ENCODE measurements around the gene ACAA1.
"Not testable (repeated sequence)": the region's sequence is repeated elsewhere in the genome, so short reads cannot be mapped to it uniquely, and the experiment has no call there.

Gene ACAA1

DNA sequence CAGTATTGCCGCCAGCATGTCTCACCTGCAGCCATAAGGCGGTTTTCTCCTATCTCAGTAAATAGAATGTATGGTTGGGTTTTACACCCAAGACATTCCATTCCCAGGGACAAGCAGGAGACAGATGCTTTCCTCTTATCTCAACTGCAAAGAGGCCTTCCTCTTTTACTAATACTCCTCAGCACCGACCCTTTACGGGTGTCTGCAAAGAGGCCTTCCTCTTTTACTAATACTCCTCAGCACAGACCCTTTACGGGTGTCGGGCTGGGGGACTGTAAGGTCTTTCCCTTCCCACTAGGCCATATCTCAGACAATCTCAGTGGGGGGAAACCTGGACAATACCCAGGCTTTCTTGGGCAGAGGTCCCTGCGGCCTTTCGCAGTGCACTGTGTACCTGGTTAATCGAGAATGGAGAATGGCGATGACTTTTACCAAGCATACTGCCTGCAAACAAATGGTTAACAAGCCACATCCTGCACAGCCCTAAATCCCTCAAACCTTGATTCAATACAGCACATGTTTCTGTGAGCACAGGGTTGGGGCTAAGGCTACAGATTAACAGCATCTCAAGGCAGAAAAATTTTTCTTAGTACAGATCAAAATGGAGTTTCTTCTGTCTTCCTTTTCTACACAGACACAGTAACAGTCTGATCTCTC, 1.2 kb downstream of the ACAA1 start:
- DNase-seq, result not testable (repeated sequence)

DNA sequence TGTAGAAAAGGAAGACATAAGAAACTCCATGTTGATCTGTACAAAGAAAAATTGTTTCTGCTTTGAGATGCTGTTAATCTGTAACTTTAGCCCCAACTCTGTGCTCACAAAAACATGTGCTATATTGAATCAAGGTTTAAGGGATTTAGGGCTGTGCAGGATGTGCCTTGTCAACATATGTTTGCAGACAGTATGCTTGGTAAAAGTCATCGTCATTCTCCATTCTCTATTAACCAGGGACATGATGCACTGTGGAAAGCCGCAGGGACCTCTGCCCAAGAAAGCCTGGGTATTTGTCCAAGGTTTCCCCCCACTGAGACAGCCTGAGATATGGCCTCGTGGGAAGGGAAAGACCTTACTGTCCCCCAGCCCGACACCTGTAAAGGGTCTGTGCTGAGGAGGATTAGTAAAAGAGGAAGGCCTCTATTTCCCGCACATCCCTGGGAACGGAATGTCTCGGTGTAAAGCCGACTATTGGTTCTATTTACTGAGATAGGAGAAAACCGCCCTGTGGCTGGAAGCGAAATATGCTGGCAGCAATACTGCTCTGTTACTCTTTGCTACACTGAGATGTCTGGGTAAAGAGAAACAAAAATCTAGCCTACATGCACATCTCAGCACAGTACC, 2.3 kb downstream of the ACAA1 start:
- DNase-seq, result not testable (repeated sequence)

DNA sequence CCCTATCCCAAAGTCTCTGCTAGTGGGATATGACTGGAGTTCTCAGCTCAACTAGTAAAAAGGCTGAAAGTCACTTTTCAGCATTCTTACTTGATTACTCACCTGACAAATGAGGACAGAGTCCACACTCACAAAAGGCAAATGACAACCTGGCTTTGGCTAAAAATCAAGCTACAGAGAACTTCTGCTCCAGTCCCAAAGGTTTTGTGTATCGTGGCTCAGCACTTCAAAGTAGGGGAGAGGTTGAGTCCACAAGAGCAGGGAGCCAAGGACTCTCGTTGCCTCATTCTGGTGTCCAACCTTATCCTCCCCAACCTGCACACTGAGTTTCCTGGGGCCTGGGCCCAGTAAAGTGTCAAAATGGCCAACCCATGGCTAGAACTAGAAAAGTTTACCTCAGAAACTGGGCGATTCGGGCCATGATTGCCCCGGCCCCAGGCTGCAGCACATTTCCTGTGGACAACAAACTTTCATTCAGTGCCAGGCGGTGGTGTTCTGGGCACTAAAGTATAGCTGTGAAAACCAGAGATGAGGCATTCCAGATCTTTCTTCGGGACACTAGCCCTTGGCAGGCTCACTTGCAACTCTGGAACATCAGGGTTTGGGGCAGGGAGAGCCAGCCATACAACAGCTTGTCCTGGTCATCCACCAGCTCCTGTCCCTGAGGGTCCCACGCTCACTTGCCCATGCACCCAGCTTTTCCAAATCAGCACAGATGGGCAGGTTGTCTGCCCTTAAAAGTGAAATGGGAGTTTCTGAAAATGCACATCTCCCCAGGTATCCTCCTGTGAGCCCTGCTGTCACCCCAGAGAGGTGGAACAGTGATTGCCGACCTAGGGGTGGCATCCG, 3.1 kb downstream of the ACAA1 start:
- DNase-seq, result no peak

GRCh38 chr3:38133209-38133556, 3.7 kb downstream of the ACAA1 start:
- DNase-seq, result no peak

- peak in 1 of 58 donors; percentile 18 for DNase-seq
Observed at GRCh38 chr3:38131621-38132369, 5.1 kb downstream of the ACAA1 start.

DNA sequence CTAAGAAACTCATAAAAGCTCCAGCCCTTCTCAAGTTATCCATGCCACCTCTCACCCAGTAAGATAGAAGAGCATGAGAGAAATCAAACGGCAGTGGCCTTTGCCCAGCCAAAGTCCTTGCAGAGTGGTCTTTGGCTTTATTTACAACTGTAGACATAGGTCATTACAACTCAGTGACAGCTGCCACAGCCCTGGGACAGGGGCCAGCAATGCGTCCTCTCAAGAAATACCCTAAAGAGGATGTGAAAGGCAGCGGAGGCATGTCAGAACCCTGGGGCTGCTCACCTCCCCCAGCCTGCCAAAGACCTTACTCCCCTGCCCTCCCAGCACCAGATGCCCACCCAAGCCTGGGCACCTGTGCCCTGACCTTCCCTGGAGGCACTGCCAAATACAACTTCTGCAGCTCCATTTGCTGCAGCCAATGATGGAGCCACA, 6.3 kb downstream of the ACAA1 start:
- DNase-seq, result no peak

- no peak for DNase-seq
Observed at GRCh38 chr3:38129058-38129457, 7.9 kb downstream of the ACAA1 start.

DNA sequence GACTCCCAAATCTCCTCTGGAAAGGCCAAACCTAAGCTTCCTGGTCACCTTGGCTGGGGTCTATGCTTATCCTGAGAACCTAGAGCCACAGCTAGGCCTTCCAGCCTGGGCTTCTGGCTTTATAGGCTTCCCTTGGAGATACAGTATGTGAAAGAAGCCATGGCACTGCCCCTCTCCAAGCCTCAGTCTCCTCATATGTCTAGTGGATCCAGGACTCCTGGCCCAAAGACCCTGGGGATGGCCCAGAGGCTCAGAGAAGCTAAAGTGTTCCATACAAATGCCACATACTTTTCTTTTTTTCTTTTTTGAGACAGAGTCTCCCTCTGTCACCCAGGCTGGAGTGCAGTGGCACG, 8.6 kb downstream of the ACAA1 start:
- DNase-seq, result no peak

DNA sequence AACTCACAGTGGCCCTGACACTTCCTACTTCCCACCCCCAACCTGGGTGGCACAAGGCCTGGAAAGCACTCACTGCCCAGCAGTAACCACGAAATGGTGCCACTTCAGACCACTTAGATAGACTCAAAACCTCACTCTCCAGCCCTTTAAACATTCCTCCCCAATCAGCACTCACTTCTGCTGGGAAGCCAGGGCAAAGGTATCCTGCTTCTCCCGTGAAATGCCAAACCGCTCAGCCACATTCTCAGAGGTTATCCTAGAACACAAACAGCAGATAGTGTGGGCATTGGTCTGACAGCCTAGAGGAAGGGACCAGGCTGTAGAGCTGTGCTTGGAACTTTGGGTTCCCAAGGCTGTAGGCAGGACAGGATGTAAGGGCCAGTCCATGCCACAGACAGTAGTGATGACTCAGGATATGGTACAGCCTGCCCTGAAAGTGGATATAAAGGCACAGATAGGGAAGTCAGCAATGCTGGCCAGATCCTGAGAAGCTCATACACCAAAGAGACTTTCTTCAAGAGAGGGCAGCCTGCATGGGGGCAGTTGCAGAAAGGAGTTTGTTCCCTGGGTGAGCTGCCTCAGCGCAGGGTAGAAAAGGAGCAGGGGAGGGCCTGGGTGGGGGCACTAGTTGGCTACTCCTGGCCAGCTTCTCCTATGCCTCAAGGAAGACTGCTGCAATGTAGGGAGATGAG, 9.2 kb downstream of the ACAA1 start:
- DNase-seq, result no peak

GRCh38 chr3:38126121-38126892, 10.6 kb downstream of the ACAA1 start:
- no peak for DNase-seq

GRCh38 chr3:38125305-38126120, 11.4 kb downstream of the ACAA1 start:
- no peak for DNase-seq

DNA sequence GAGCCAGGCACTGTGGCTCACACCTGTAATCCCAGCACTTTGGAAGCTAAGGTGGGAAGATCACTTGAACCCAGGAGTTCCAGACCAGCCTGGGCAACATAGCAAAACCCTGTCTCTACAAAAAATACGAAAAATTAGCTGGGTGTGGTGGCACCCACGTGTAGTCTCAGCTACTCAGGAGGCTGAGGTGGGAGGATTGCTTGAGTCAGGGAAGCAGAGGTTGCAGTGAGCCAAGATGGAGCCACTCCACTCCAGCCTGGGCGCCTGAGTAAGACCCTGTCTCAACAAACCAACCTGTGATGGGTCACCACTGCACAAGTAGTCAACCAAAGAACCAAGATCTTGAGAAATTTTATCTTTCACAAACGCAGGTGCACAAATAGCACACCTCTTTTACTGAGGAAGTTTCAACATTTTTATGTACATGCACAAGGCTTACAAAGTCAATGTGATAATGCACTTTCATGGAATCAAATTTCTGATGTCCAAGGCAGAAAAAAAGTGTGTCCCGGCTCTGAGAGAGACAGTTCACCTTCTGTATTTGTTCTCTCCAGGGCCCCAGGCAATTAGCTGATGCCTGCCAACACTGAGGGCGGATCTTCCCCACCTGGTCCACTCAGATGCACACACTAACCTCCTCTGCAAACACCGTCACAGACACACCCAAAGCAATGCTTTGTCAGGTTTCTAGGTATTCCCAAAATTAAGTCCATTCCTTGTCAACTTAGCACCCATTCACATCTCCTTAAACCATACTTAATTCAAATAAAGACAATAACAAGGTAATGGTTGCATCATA, 12.4 kb downstream of the ACAA1 start:
- DNase-seq, result no peak

GRCh38 chr3:38122712-38123290, 14.1 kb downstream of the ACAA1 start:
- no peak for DNase-seq

GRCh38 chr3:38121832-38122461, 15.0 kb downstream of the ACAA1 start:
- DNase-seq, result no peak

DNA sequence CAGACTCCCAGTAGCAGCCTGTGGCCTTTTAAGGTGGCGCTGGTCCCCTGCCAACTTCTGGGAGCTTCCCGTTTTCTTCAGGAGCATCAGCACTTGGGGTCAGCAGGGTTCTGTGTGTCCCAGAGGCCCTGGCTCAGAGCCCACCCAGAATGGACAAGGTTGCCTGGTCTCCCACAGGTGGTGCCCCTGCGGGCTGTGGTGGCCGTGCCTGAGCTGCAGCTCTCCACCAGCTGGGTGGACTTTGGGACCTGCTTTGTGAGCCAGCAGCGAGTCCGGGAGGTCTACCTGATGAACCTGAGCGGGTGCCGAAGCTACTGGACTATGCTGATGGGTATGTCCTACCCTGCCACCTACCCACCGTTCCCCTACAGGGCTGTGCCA, 15.5 kb downstream of the ACAA1 start:
- peak in 1 of 58 donors; percentile 9 for DNase-seq

DNA sequence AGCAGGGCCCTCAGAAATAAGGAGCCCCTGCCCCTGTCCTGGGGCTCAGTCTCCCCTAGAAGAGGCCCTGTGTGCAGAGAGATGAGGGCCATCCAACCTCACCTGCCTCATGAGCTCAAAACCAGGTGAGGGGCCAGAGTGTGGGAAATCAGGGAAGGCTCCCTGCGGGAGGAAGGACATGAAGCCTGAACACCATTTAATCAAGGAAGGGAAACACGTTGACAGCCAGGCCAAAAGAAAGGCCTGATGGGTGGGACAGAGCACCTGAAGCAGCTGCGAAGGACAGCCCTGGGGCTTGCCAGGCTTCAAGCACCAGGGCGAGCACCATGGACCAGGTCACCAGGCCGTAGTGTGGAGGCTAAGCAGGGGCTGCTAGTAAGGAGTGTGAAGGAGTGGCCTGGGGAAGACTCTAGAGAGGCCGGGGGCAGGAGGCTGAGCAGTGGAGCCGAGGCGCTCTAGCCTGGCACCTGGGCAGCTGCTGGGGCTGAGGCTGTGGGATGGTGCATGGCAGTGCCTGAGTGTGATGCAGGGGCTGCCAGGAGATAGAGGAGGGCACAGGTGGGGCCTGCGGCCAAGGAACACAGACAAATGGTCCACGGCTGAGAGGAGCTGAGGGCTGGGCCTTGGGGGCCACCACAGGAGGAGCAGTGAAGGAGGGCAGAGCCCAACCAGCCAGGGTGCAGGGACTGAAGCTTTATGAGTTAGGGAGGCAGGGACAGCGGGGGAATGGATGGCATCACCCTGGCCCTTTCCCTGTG, 16.1 kb downstream of the ACAA1 start:
- DNase-seq, result no peak
